HEK293 (cell line): Measurements from ENCODE around the gene TBCA.

ENCODE experiments used
- EGR2 ChIP-seq: fragments of 450-650 bp; formaldehyde crosslinking; IDR thresholded peaks from 2 replicates; pipeline ENCODE4 v1.5.1; 2016; ENCODE audit warnings: low read depth, missing biosample characterization, missing genetic modification characterization
- FEZF1 ChIP-seq: fragments of 450-650 bp; formaldehyde crosslinking; IDR thresholded peaks from 2 replicates; pipeline ENCODE4 v1.5.1; 2016; ENCODE audit warnings: missing biosample characterization, missing genetic modification characterization
- GLIS1 ChIP-seq: fragments of 450-650 bp; formaldehyde crosslinking; IDR thresholded peaks from 2 replicates; pipeline ENCODE4 v1.5.1; 2016; ENCODE audit warnings: missing biosample characterization, missing genetic modification characterization
- KLF1 ChIP-seq: fragments of 450-650 bp; formaldehyde crosslinking; IDR thresholded peaks from 2 replicates; pipeline ENCODE4 v1.5.1; 2016; ENCODE audit warnings: missing biosample characterization, missing genetic modification characterization
- KLF16 ChIP-seq: fragments of 450-650 bp; formaldehyde crosslinking; IDR thresholded peaks from 2 replicates; pipeline ENCODE4 v1.5.1; 2017; ENCODE audit warnings: missing biosample characterization, missing genetic modification characterization
- KLF7 ChIP-seq: fragments of 450-650 bp; formaldehyde crosslinking; IDR thresholded peaks from 2 replicates; pipeline ENCODE4 v1.5.1; 2016; ENCODE audit warnings: missing biosample characterization, missing genetic modification characterization, borderline replicate concordance
- MYNN ChIP-seq: fragments of 450-650 bp; formaldehyde crosslinking; IDR thresholded peaks from 2 replicates; pipeline ENCODE4 v1.5.1; 2016; ENCODE audit warnings: missing biosample characterization, missing genetic modification characterization, borderline replicate concordance
- PRDM1 ChIP-seq: fragments of 450-650 bp; formaldehyde crosslinking; IDR thresholded peaks from 2 replicates; pipeline ENCODE4; 2016; ENCODE audit warnings: missing biosample characterization, missing genetic modification characterization
- RBAK ChIP-seq: fragments of 450-650 bp; formaldehyde crosslinking; IDR thresholded peaks from 2 replicates; pipeline ENCODE4 v1.5.1; 2016; ENCODE audit warnings: missing biosample characterization, missing genetic modification characterization
- SP3 ChIP-seq: fragments of 450-650 bp; formaldehyde crosslinking; IDR thresholded peaks from 2 replicates; pipeline ENCODE4 v1.5.1; 2016; ENCODE audit warnings: missing biosample characterization, missing genetic modification characterization
- YY1 ChIP-seq: fragments of 450-650 bp; formaldehyde crosslinking; IDR thresholded peaks from 2 replicates; pipeline ENCODE4 v1.5.1; 2018; ENCODE audit warnings: missing biosample characterization, missing genetic modification characterization
- ZBTB20 ChIP-seq: fragments of 450-650 bp; formaldehyde crosslinking; IDR thresholded peaks from 2 replicates; pipeline ENCODE4 v1.5.1; 2016; ENCODE audit warnings: missing biosample characterization, missing genetic modification characterization
- ZFP3 ChIP-seq: fragments of 450-650 bp; formaldehyde crosslinking; IDR thresholded peaks from 2 replicates; pipeline ENCODE4 v1.5.1; 2016; ENCODE audit warnings: low read depth, missing biosample characterization, missing genetic modification characterization
- ZFP69B ChIP-seq: fragments of 450-650 bp; formaldehyde crosslinking; IDR thresholded peaks from 2 replicates; pipeline ENCODE4 v1.5.1; 2016; ENCODE audit warnings: missing biosample characterization, missing genetic modification characterization
- ZNF140 ChIP-seq: fragments of 450-650 bp; formaldehyde crosslinking; IDR thresholded peaks from 2 replicates; pipeline ENCODE4 v1.5.1; 2016; ENCODE audit warnings: missing biosample characterization, missing genetic modification characterization
- ZNF146 ChIP-seq: fragments of 450-650 bp; formaldehyde crosslinking; IDR thresholded peaks from 2 replicates; pipeline ENCODE4 v1.5.1; 2016; ENCODE audit warnings: missing biosample characterization, missing genetic modification characterization
- ZNF155 ChIP-seq: fragments of 450-650 bp; formaldehyde crosslinking; IDR thresholded peaks from 2 replicates; pipeline ENCODE4 v1.5.1; 2016; ENCODE audit warnings: missing biosample characterization, missing genetic modification characterization
- ZNF214 ChIP-seq: fragments of 450-650 bp; formaldehyde crosslinking; IDR thresholded peaks from 2 replicates; pipeline ENCODE4 v1.5.1; 2017; ENCODE audit warnings: missing biosample characterization, mild to moderate bottlenecking, missing genetic modification characterization, borderline replicate concordance
- ZNF335 ChIP-seq: fragments of 450-650 bp; formaldehyde crosslinking; conservative IDR thresholded peaks from 2 replicates; pipeline ENCODE4 v1.5.1; 2016; ENCODE audit warnings: missing biosample characterization, missing genetic modification characterization
- ZNF366 ChIP-seq: fragments of 450-650 bp; formaldehyde crosslinking; conservative IDR thresholded peaks from 2 replicates; pipeline ENCODE4 v1.5.1; 2016; ENCODE audit warnings: missing biosample characterization, missing genetic modification characterization
- ZNF391 ChIP-seq: fragments of 450-650 bp; formaldehyde crosslinking; IDR thresholded peaks from 2 replicates; pipeline ENCODE4 v1.5.1; 2016; ENCODE audit warnings: low read depth, missing biosample characterization, missing genetic modification characterization, borderline replicate concordance
- ZNF404 ChIP-seq: fragments of 450-650 bp; formaldehyde crosslinking; IDR thresholded peaks from 2 replicates; pipeline ENCODE4 v1.5.1; 2017; ENCODE audit warnings: missing biosample characterization, missing genetic modification characterization
- ZNF677 ChIP-seq: fragments of 450-650 bp; IDR thresholded peaks from 2 replicates; pipeline ENCODE4 v1.5.0; 2018; ENCODE audit warnings: missing biosample characterization, mild to moderate bottlenecking, missing genetic modification characterization, moderate library complexity
- ZNF747 ChIP-seq: fragments of 450-650 bp; formaldehyde crosslinking; IDR thresholded peaks from 2 replicates; pipeline ENCODE4 v1.5.1; 2016; ENCODE audit warnings: missing biosample characterization, missing genetic modification characterization
- ZNF76 ChIP-seq: fragments of 450-650 bp; formaldehyde crosslinking; IDR thresholded peaks from 2 replicates; pipeline ENCODE4; 2016; ENCODE audit warnings: low read depth, missing biosample characterization, missing genetic modification characterization, borderline replicate concordance
- ZNF777 ChIP-seq: fragments of 450-650 bp; formaldehyde crosslinking; IDR thresholded peaks from 2 replicates; pipeline ENCODE4 v1.5.1; 2017; ENCODE audit warnings: missing biosample characterization, missing genetic modification characterization, borderline replicate concordance
- ZNF791 ChIP-seq: fragments of 450-650 bp; formaldehyde crosslinking; IDR thresholded peaks from 2 replicates; pipeline ENCODE4 v1.5.1; 2016; ENCODE audit warnings: missing biosample characterization, missing genetic modification characterization
- TF ChIP-seq, protein P1 (sequence below): fragments of 450-650 bp; formaldehyde crosslinking; IDR thresholded peaks from 2 replicates; pipeline ENCODE4; 2016; ENCODE audit warnings: missing biosample characterization, missing genetic modification characterization
- TF ChIP-seq, protein P2 (sequence below): fragments of 450-650 bp; formaldehyde crosslinking; IDR thresholded peaks from 2 replicates; pipeline ENCODE4 v1.5.0; 2017; ENCODE audit warnings: missing biosample characterization, missing genetic modification characterization, borderline replicate concordance
- TF ChIP-seq, protein P3 (sequence below): fragments of 450-650 bp; formaldehyde crosslinking; IDR thresholded peaks from 2 replicates; pipeline ENCODE4 v1.5.1; 2017; ENCODE audit warnings: missing biosample characterization, missing genetic modification characterization
- TF ChIP-seq, protein P4 (sequence below): fragments of 450-650 bp; formaldehyde crosslinking; IDR thresholded peaks from 2 replicates; pipeline ENCODE4 v1.5.1; 2016; ENCODE audit warnings: missing biosample characterization, missing genetic modification characterization
- TF ChIP-seq, protein P5 (sequence below): fragments of 450-650 bp; formaldehyde crosslinking; IDR thresholded peaks from 2 replicates; pipeline ENCODE4 v1.5.1; 2016; ENCODE audit warnings: missing biosample characterization, missing genetic modification characterization

Gene TBCA

DNA sequence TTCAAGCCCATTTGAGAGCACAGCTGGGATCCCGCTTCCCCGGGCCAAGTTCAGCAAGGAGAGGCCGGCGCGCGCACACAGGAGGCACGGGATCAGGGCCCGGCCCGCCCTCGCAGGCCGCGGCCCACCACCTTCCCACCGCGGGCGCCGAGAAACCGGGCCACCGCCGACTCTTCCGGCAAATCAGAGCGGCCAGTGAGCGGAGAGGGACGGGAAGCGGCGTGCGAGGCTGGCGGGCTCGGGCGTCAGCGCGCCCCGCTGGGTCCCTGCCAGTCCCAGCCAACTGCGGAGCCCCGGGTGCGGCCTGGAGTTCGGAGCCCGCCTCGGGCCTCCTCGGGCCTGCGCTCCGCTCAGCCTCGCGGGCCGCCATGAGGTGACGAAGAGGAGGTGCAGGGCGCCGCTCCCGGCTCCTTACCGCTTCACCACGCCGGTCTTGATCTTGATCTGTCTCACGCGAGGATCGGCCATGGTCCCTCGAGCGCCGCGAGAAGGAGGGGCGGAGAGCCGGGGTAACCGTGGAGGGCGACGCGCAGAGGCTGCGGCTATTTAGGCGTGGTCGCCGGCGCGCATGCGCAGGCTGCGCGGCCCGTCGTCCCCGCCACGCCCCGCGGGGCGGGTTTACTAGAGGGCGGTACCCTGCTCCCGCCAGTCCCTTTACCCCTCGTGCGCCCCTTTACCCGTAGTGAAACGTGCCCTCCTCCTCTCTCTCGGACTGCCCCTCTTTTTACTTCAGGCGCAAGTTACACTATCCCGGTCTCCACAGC lies at the start of gene TBCA (continued):
- TF ChIP-seq, protein P1, sequence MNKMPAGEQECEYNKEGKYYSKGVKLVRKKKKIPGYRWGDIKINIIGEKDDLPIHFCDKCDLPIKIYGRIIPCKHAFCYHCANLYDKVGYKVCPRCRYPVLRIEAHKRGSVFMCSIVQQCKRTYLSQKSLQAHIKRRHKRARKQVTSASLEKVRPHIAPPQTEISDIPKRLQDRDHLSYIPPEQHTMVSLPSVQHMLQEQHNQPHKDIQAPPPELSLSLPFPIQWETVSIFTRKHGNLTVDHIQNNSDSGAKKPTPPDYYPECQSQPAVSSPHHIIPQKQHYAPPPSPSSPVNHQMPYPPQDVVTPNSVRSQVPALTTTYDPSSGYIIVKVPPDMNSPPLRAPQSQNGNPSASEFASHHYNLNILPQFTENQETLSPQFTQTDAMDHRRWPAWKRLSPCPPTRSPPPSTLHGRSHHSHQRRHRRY (tag by site-specific recombination): no peak
- TF ChIP-seq ZNF777 (tag by site-specific recombination) (no peak; the same call in 1 of the 2 replicates), FEZF1 (tag by site-specific recombination) (no peak), KLF7 (0 out of 2 replicates have a peak, but pooled peaks have one; percentile 33), ZBTB20 (tag by site-specific recombination) (peak; percentile 78), ZFP69B (tag by site-specific recombination) (no peak), KLF1 (peak; percentile 86), PRDM1 (tag by site-specific recombination) (peak; percentile 80), ZNF335 (tag by site-specific recombination) (no peak), ZNF366 (peak; percentile 60), GLIS1 (tag by site-specific recombination) (no peak), ZNF214 (no peak), KLF16 (tag by site-specific recombination) (peak; percentile 39; the same call in 1 of the 2 replicates), ZNF677 (tag by site-specific recombination) (0 out of 2 replicates have a peak, but pooled peaks have one; percentile 5), MYNN (tag by site-specific recombination) (no peak), ZFP3 (tag by site-specific recombination) (no peak), ZNF155 (no peak), ZNF76 (tag by site-specific recombination) (no peak; the same call in 1 of the 2 replicates), ZNF391 (0 out of 2 replicates have a peak, but pooled peaks have one; percentile 18), ZNF791 (tag by site-specific recombination) (no peak), ZNF146 (tag by site-specific recombination) (no peak), YY1 (peak; percentile 81), EGR2 (tag by site-specific recombination) (peak; percentile 54; the same call in 1 of the 2 replicates), RBAK (tag by site-specific recombination) (no peak), ZNF747 (tag by site-specific recombination) (no peak), SP3 (peak; percentile 91), ZNF140 (tag by site-specific recombination) (no peak), ZNF404 (tag by site-specific recombination) (no peak)
- TF ChIP-seq, protein P2, sequence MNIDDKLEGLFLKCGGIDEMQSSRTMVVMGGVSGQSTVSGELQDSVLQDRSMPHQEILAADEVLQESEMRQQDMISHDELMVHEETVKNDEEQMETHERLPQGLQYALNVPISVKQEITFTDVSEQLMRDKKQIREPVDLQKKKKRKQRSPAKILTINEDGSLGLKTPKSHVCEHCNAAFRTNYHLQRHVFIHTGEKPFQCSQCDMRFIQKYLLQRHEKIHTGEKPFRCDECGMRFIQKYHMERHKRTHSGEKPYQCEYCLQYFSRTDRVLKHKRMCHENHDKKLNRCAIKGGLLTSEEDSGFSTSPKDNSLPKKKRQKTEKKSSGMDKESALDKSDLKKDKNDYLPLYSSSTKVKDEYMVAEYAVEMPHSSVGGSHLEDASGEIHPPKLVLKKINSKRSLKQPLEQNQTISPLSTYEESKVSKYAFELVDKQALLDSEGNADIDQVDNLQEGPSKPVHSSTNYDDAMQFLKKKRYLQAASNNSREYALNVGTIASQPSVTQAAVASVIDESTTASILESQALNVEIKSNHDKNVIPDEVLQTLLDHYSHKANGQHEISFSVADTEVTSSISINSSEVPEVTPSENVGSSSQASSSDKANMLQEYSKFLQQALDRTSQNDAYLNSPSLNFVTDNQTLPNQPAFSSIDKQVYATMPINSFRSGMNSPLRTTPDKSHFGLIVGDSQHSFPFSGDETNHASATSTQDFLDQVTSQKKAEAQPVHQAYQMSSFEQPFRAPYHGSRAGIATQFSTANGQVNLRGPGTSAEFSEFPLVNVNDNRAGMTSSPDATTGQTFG: no peak
- TF ChIP-seq, protein P3, sequence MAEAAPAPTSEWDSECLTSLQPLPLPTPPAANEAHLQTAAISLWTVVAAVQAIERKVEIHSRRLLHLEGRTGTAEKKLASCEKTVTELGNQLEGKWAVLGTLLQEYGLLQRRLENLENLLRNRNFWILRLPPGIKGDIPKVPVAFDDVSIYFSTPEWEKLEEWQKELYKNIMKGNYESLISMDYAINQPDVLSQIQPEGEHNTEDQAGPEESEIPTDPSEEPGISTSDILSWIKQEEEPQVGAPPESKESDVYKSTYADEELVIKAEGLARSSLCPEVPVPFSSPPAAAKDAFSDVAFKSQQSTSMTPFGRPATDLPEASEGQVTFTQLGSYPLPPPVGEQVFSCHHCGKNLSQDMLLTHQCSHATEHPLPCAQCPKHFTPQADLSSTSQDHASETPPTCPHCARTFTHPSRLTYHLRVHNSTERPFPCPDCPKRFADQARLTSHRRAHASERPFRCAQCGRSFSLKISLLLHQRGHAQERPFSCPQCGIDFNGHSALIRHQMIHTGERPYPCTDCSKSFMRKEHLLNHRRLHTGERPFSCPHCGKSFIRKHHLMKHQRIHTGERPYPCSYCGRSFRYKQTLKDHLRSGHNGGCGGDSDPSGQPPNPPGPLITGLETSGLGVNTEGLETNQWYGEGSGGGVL (tag by site-specific recombination): peak; percentile 37; the same call in 1 of the 2 replicates
- TF ChIP-seq, protein P4, sequence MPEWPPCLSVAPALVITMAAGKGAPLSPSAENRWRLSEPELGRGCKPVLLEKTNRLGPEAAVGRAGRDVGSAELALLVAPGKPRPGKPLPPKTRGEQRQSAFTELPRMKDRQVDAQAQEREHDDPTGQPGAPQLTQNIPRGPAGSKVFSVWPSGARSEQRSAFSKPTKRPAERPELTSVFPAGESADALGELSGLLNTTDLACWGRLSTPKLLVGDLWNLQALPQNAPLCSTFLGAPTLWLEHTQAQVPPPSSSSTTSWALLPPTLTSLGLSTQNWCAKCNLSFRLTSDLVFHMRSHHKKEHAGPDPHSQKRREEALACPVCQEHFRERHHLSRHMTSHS (tag by site-specific recombination): no peak
- TF ChIP-seq, protein P5, sequence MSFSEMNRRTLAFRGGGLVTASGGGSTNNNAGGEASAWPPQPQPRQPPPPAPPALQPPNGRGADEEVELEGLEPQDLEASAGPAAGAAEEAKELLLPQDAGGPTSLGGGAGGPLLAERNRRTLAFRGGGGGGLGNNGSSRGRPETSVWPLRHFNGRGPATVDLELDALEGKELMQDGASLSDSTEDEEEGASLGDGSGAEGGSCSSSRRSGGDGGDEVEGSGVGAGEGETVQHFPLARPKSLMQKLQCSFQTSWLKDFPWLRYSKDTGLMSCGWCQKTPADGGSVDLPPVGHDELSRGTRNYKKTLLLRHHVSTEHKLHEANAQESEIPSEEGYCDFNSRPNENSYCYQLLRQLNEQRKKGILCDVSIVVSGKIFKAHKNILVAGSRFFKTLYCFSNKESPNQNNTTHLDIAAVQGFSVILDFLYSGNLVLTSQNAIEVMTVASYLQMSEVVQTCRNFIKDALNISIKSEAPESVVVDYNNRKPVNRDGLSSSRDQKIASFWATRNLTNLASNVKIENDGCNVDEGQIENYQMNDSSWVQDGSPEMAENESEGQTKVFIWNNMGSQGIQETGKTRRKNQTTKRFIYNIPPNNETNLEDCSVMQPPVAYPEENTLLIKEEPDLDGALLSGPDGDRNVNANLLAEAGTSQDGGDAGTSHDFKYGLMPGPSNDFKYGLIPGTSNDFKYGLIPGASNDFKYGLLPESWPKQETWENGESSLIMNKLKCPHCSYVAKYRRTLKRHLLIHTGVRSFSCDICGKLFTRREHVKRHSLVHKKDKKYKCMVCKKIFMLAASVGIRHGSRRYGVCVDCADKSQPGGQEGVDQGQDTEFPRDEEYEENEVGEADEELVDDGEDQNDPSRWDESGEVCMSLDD: 0 out of 2 replicates have a peak, but pooled peaks have one; percentile 44
